ENCODE measurements around the gene ACTR3.

Gene ACTR3

DNA sequence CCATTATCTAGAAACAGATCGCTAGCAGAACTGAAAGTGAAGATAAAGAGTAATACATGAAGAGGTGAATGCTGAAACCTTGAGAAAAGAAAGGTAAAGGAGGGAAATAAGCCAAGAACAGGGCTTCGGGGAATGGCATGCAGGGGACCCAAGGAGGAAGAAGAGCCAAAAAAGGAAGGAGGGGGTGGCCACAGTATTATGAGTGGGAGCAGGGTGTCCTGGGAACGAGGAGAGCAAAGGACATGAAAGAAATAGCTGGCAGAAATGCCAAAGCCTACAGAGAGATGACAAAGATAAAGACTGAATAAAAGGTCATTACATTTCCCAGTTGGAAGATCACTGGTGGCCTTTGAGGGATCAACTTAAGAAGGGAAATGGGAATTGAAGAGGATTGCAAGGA, 82.9 kb downstream of the ACTR3 start:
- 92% methylated on average over 3 of the region's 3 CpGs for WGBS
- Histone ChIP-seq H3K27me3 (ENCODE audit: insufficient read depth, low read length) (no peaks in the 10 kb centered on the region), H3K27ac (ENCODE audit: low read depth, low read length) (no peak overlapping the region), H3K9ac (ENCODE audit: low read depth, low read length) (no peak overlapping the region), H3K4me1 (ENCODE audit: insufficient read depth, low read length) (no peaks in the 10 kb centered on the region), H3K36me3 (ENCODE audit: insufficient read depth, low read length) (no peaks in the 10 kb centered on the region), H3K9me3 (ENCODE audit: insufficient read depth, low read depth, low read length) (no peaks in the 10 kb centered on the region), H3K4me3 (ENCODE audit: low read length) (no peak overlapping the region)

- Histone ChIP-seq H3K36me3 (ENCODE audit: insufficient read depth, low read length) (no peaks in the 10 kb centered on the region), H3K27me3 (ENCODE audit: insufficient read depth, low read length) (no peaks in the 10 kb centered on the region), H3K9ac (ENCODE audit: low read depth, low read length) (no peak overlapping the region), H3K4me3 (ENCODE audit: low read length) (no peak overlapping the region), H3K4me1 (ENCODE audit: insufficient read depth, low read length) (no peaks in the 10 kb centered on the region), H3K9me3 (ENCODE audit: insufficient read depth, low read depth, low read length) (peaks cover 3% of the 10 kb centered on the region; the same call in 1 of the 2 replicates), H3K27ac (ENCODE audit: low read depth, low read length) (no peak overlapping the region)
- 89% methylated on average over 4 of the region's 4 CpGs for WGBS
Observed at GRCh38 chr2:113973810-113974209, 83.9 kb downstream of the ACTR3 start.

- peaks cover 9% of the 10 kb centered on the region for H3K9me3 ChIP-seq (ENCODE audit: insufficient read depth, low read depth, low read length)
- WGBS, result 80% methylated on average over 4 of the region's 4 CpGs
- no peak overlapping the region for H3K27ac ChIP-seq (ENCODE audit: low read depth, low read length)
- no peak overlapping the region for H3K4me3 ChIP-seq (ENCODE audit: low read length)
- no peaks in the 10 kb centered on the region for H3K36me3 ChIP-seq (ENCODE audit: insufficient read depth, low read length)
- no peaks in the 10 kb centered on the region for H3K27me3 ChIP-seq (ENCODE audit: insufficient read depth, low read length)
- H3K4me1 ChIP-seq (ENCODE audit: insufficient read depth, low read length), result no peaks in the 10 kb centered on the region
- no peak overlapping the region for H3K9ac ChIP-seq (ENCODE audit: low read depth, low read length)
Observed at GRCh38 chr2:113974727-113975126, 84.8 kb downstream of the ACTR3 start.

DNA sequence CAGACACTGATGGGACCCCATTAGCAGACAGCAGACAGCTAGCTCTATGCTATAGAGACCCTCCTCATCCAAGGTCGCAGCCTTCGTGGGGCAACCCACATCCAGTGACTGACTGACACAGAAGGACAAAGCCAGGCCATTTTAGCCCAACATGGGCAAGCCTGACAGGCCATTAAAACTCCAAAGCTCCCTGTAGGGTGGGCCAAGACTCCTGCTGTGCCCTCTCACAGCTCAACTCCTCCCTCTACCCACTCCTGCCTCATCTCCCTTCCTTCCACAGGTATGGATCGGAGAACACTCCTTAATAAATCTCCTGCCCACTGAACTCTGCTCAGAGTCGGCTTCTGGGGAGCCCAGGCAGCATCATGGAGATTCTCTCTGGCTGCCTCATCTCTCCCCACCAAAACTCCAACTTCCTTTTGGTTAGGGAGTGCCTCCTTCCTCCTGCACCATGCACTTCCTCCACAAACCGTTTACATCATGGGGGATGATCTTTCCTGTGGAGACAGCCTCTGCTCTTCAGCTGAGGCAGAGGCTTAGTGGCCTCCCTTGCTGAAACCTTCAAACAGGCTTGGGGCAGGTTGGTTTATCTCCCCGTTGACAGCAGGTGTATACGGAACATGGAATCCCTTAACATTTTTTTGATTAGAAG, 86.5 kb downstream of the ACTR3 start:
- Histone ChIP-seq H3K27ac (ENCODE audit: low read depth, low read length) (no peak overlapping the region), H3K4me3 (ENCODE audit: low read length) (no peak overlapping the region), H3K4me1 (ENCODE audit: insufficient read depth, low read length) (no peaks in the 10 kb centered on the region), H3K27me3 (ENCODE audit: insufficient read depth, low read length) (no peaks in the 10 kb centered on the region), H3K9me3 (ENCODE audit: insufficient read depth, low read depth, low read length) (peaks cover 20% of the 10 kb centered on the region), H3K9ac (ENCODE audit: low read depth, low read length) (no peak overlapping the region), H3K36me3 (ENCODE audit: insufficient read depth, low read length) (peaks cover 2% of the 10 kb centered on the region; the same call in 1 of the 2 replicates)
- 89% methylated on average over 7 of the region's 7 CpGs for WGBS

DNA sequence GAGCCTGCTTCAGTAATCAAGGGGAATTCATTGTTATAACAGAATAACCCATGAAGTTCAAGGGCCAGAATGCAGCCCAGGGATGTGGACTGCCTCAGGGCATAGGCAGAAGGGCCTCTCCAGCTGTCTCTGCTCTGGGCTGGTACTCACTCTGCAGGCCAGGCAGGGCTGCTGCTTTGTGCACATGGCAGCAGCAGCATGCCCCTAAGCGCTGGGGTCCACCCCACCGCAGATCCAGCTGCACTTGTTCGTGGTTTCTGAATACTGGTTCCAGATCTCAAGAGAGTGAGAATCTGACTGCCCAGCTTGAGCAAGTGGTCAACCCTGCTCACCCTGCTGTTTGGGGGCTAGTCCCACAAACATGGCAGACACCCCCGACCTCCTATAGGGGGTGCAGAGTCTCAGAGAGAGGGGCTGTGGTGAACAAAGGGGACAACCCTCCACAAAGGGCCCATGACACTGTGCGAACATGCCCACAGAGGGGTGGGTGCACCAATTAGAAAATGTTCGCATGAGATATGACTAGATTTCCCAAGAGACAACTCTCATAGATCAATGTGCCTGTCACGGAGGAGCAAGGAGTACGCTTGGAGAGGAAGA, 87.3 kb downstream of the ACTR3 start:
- no peaks in the 10 kb centered on the region for H3K4me1 ChIP-seq (ENCODE audit: insufficient read depth, low read length)
- WGBS, result 96% methylated on average over 8 of the region's 8 CpGs
- H3K27me3 ChIP-seq (ENCODE audit: insufficient read depth, low read length), result no peaks in the 10 kb centered on the region
- peaks cover 2% of the 10 kb centered on the region; the same call in 1 of the 2 replicates for H3K36me3 ChIP-seq (ENCODE audit: insufficient read depth, low read length)
- H3K4me3 ChIP-seq (ENCODE audit: low read length), result no peak overlapping the region
- no peak overlapping the region for H3K9ac ChIP-seq (ENCODE audit: low read depth, low read length)
- H3K9me3 ChIP-seq (ENCODE audit: insufficient read depth, low read depth, low read length), result peaks cover 20% of the 10 kb centered on the region
- H3K27ac ChIP-seq (ENCODE audit: low read depth, low read length), result no peak overlapping the region

DNA sequence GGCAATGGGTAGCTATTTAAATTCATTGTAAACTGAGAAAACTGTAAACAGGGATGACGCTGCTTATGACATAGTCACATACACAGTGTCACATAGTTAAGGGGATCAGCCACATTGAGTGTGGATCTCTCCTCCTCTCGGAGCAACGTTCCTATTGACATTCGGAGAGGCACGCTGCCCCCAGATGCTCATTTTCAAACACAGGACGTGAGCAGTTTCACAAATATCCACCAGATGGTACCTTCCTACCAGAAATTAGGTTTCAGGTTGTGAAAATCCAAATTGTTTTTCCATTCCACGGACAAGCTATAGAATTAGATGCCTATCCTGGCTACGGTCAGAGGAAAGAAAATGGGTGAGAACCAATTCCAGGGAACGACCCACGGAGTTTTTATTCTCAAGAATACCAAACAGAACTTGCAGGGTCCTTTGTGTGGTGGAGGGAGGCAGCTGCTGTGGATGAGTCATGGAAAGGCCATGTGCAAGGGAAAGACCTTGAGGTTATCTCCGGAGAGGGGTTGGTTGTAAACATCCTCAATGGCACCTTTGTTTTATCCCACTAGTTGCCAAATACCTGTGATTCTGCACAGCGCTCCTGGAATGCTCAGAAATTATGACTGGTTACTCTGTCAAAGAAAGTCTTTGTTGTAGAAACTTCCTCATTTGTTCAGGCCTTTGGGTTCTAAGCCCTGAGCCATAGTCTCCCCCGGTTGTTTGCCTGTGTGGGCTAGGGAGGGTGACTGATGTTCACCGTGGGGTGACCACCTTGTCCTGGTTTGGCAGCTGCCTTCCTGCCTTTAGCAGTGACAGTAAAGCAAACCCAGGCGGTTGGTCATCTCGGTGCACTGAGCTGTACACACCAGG, 88.0 kb downstream of the ACTR3 start:
- no peaks in the 10 kb centered on the region for H3K27me3 ChIP-seq (ENCODE audit: insufficient read depth, low read length)
- no peak overlapping the region for H3K27ac ChIP-seq (ENCODE audit: low read depth, low read length)
- no peaks in the 10 kb centered on the region for H3K4me1 ChIP-seq (ENCODE audit: insufficient read depth, low read length)
- 80% methylated on average over 16 of the region's 16 CpGs for WGBS
- H3K9ac ChIP-seq (ENCODE audit: low read depth, low read length), result no peak overlapping the region
- peaks cover 20% of the 10 kb centered on the region for H3K9me3 ChIP-seq (ENCODE audit: insufficient read depth, low read depth, low read length)
- H3K4me3 ChIP-seq (ENCODE audit: low read length), result no peak overlapping the region
- peaks cover 2% of the 10 kb centered on the region; the same call in 1 of the 2 replicates for H3K36me3 ChIP-seq (ENCODE audit: insufficient read depth, low read length)

DNA sequence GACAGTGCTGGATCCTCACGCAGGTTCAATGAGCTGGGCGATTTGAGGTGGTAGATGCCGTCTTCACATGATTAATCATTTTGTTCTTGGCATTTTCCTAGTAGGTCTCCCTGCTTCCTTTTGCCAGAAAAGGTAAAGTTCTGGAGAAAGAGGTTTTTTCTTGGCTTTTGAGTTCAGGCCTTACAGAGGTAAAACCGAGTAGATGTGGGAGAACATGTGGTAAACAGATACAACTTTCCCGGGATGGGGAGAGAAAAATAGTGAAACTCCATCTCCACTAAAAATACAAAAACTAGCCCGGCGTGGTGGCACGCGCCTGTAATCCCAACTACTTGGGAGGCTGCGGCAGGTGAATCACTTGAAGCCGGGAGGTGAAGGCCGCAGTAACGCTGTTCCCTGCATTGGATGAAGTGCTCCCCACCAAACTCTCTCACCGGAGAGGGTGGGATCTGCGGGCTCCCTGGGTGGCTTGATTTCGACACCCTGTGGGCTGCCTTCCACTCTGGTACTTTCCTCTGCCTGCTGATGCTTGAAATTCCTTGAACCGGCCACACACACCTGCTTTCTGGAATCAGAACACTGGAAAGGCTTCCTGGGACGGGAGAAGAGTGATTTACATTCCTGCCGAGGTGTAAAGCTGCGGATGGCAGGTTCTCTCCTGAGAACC, 88.8 kb downstream of the ACTR3 start:
- Histone ChIP-seq H3K9me3 (ENCODE audit: insufficient read depth, low read depth, low read length) (peaks cover 20% of the 10 kb centered on the region), H3K4me3 (ENCODE audit: low read length) (no peak overlapping the region), H3K9ac (ENCODE audit: low read depth, low read length) (no peak overlapping the region), H3K27me3 (ENCODE audit: insufficient read depth, low read length) (no peaks in the 10 kb centered on the region), H3K27ac (ENCODE audit: low read depth, low read length) (no peak overlapping the region), H3K36me3 (ENCODE audit: insufficient read depth, low read length) (peaks cover 2% of the 10 kb centered on the region; the same call in 1 of the 2 replicates), H3K4me1 (ENCODE audit: insufficient read depth, low read length) (no peaks in the 10 kb centered on the region)
- 98% methylated on average over 20 of the region's 20 CpGs for WGBS

- WGBS, result 94% methylated on average over 93 of the region's 93 CpGs
Observed at GRCh38 chr2:113979191-113980128, 89.6 kb downstream of the ACTR3 start.

DNA sequence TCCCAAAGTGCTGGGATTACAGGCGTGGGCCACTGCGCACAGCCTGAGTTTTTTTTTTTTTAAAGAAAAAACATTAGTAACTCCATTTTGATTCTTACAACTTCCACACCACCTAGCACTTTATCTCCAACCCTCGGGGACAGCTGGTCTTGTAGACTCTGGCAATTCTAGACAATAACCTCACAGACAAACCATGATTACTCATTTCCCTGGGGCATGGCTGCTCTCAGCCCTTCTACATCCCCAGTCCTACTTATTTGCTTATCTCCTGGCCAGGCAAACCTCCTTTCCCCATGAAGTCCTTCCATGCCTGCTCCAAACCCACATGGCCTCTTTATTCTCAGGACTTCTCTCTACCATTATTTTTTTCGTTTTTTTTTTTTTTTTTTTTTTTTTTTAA, 91.1 kb downstream of the ACTR3 start:
- Histone ChIP-seq H3K36me3 (ENCODE audit: insufficient read depth, low read length) (peaks cover 2% of the 10 kb centered on the region; the same call in 1 of the 2 replicates), H3K4me1 (ENCODE audit: insufficient read depth, low read length) (no peaks in the 10 kb centered on the region), H3K4me3 (ENCODE audit: low read length) (no peak overlapping the region), H3K9ac (ENCODE audit: low read depth, low read length) (no peak overlapping the region), H3K27me3 (ENCODE audit: insufficient read depth, low read length) (no peaks in the 10 kb centered on the region), H3K27ac (ENCODE audit: low read depth, low read length) (no peak overlapping the region), H3K9me3 (ENCODE audit: insufficient read depth, low read depth, low read length) (peaks cover 20% of the 10 kb centered on the region)
- WGBS, result 96% methylated on average over 4 of the region's 4 CpGs

More at GRCh38 chr2:113979191-113980128, 89.6 kb downstream of the ACTR3 start:
- H3K27ac ChIP-seq (ENCODE audit: low read depth, low read length), result no peak overlapping the region
- peaks cover 2% of the 10 kb centered on the region; the same call in 1 of the 2 replicates for H3K36me3 ChIP-seq (ENCODE audit: insufficient read depth, low read length)
- H3K9me3 ChIP-seq (ENCODE audit: insufficient read depth, low read depth, low read length), result peaks cover 20% of the 10 kb centered on the region
- no peak overlapping the region for H3K9ac ChIP-seq (ENCODE audit: low read depth, low read length)
- no peaks in the 10 kb centered on the region for H3K27me3 ChIP-seq (ENCODE audit: insufficient read depth, low read length)
- H3K4me3 ChIP-seq (ENCODE audit: low read length), result no peak overlapping the region
- H3K4me1 ChIP-seq (ENCODE audit: insufficient read depth, low read length), result no peaks in the 10 kb centered on the region
